ENCODE data around the gene PLEK. TPM values are rescaled to one million over a fixed set of nuclear protein-coding genes. Genes with fewer than 3 reads are reported as not detected.
"Not testable (repeated sequence)": the region's sequence is repeated elsewhere in the genome, so short reads cannot be mapped to it uniquely, and the experiment has no call there.

Gene PLEK
- total RNA-seq, 1 donor = not detected

DNA sequence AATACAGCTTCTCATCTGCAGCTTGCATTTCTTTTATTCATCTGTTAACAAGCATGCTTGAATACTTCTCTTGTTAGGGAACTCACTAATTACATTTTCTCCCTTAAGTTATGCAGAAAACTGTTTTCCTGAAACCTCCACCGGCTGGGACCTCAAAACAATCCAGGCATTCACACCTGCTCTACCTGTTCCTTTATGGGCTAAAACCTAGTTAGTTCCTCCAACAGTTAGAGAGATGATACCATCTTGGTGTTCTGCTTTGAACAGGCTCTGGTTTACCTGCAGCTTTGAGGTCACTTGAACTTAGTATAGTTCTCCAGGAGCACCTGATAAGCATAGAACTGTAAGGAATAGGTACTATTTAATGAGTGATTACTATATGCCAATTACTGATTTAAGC is 6.1 kb downstream of the PLEK start:
- DNase-seq (ENCODE audit: low read depth) = no peak
- no peak overlapping the region for H3K4me3 ChIP-seq (ENCODE audit: low read depth, low read length)

DNA sequence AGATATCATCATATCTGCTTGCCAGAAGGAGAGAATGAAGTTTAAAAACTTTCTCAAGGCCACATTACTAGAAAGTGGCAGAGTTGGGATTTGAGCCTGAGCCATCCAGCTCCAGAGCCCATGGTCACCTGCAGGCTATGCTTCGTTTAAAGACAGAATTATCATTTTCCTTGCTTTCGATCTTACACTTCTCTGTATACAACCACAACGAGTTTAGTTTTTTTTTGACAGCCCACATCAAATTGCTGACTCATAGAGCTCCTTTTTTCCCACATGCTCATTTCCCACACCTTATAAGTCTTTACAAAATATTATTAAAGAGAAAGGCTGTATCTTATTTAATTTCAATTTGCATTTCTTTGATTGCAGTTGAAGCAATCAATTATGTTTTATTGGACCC is 6.5 kb downstream of the PLEK start:
- H3K4me3 ChIP-seq (ENCODE audit: low read depth, low read length) = no peak overlapping the region
- TF ChIP-seq, protein P1, sequence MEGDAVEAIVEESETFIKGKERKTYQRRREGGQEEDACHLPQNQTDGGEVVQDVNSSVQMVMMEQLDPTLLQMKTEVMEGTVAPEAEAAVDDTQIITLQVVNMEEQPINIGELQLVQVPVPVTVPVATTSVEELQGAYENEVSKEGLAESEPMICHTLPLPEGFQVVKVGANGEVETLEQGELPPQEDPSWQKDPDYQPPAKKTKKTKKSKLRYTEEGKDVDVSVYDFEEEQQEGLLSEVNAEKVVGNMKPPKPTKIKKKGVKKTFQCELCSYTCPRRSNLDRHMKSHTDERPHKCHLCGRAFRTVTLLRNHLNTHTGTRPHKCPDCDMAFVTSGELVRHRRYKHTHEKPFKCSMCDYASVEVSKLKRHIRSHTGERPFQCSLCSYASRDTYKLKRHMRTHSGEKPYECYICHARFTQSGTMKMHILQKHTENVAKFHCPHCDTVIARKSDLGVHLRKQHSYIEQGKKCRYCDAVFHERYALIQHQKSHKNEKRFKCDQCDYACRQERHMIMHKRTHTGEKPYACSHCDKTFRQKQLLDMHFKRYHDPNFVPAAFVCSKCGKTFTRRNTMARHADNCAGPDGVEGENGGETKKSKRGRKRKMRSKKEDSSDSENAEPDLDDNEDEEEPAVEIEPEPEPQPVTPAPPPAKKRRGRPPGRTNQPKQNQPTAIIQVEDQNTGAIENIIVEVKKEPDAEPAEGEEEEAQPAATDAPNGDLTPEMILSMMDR (IDR thresholded peaks at IDR 0.05; ENCODE audit: insufficient read depth, low read depth, low read length) = no peak
- no peak for DNase-seq (ENCODE audit: low read depth)

More for the DNA sequence above, 6.1 kb downstream of the PLEK start:
- TF ChIP-seq, protein P1 (IDR thresholded peaks at IDR 0.05; ENCODE audit: insufficient read depth, low read depth, low read length) = no peak

DNA sequence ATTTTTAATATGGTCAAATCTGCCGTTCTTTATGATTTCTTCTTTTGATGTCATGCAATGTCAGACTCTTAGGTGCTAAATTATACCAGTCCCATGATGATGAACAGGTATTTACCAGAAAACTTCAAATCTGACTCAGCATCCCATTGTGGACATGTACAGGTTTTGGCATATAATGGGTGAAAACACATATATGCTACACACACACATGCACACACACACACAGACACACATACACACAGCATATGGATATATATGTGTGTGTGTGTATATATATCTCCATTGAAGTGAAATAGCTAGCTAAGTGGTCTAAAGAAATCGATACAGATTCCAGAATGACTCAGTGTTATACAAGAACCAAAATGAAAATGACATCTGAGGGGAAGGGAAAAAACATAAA is 7.4 kb downstream of the PLEK start:
- TF ChIP-seq, protein P1 (IDR thresholded peaks at IDR 0.05; ENCODE audit: insufficient read depth, low read depth, low read length) = no peak
- H3K4me3 ChIP-seq (ENCODE audit: low read depth, low read length) = no peak overlapping the region
- no peak for DNase-seq (ENCODE audit: low read depth)

DNA sequence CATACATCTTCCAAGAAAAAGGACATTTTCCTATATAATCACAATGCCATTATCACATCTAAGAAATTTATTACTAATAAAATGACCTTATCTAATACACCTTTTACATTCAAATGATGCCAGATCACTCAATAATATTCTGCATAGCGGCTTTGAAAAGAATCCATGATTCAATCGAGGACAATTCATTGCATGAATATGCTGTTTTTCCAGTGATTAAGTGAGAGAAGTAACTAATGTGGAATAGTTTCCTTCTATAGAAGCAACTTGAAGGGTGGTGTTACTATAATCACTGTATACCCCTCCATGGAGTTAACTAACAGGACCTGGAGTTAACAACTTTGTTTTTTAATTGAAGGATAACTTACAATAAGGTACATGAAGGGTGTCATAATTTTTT is 9.1 kb downstream of the PLEK start:
- H3K4me3 ChIP-seq (ENCODE audit: low read depth, low read length) = no peak overlapping the region
- TF ChIP-seq, protein P1 (IDR thresholded peaks at IDR 0.05; ENCODE audit: insufficient read depth, low read depth, low read length) = no peak
- DNase-seq (ENCODE audit: low read depth) = no peak

DNA sequence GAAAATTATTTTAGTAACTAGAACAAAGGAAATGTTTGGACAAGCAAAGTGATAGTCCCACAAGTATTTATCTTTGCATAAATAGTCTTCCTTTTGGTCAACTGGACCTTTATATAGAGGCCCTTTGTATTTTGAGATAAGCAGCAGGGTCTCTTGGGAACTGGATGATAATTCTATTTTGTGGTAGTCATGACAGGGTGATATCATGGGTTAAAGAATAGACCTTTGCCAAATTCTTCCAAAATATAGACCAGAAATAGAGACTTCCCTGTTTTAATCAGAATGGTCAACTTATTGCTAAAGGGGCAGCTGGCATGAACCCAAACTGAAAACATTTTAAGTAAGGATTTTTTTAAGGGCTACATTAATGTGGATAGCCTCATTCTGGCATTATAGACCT is 10.5 kb downstream of the PLEK start:
- TF ChIP-seq, protein P1 (IDR thresholded peaks at IDR 0.05; ENCODE audit: insufficient read depth, low read depth, low read length) = no peak
- DNase-seq (ENCODE audit: low read depth) = no peak
- no peak overlapping the region for H3K4me3 ChIP-seq (ENCODE audit: low read depth, low read length)

DNA sequence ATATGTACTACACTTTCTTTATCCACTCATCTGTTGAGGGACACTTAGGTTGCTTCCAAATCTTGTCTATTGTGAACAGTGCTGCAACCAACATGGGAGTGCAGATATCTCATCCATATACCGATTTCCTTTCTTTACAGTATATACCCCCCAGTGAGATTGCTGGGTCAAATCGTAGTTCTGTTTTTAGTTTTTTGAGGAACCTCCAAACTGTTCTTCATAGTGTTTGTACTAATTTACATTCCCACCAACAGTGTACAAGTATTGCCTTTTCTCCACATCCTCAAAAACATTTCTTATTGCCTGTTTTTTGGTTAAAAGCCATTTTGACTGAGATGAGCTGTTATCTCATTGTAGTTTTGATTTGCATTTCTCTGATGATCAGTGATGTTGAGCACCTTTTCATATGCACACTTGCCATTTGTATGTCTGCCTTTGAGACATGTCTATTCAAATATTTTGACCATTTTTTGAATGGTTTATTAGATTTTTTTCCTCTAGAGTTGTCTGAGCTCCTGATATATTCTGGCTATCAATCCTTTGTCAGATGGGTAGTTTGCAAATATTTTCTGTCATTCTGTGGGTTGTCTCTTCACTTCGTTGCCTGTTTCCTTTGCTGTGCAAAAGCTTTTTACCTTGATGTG is 12.2 kb downstream of the PLEK start:
- no peak for DNase-seq (ENCODE audit: low read depth)
- TF ChIP-seq, protein P1 (IDR thresholded peaks at IDR 0.05; ENCODE audit: insufficient read depth, low read depth, low read length) = no peak
- no peak overlapping the region for H3K4me3 ChIP-seq (ENCODE audit: low read depth, low read length)

DNA sequence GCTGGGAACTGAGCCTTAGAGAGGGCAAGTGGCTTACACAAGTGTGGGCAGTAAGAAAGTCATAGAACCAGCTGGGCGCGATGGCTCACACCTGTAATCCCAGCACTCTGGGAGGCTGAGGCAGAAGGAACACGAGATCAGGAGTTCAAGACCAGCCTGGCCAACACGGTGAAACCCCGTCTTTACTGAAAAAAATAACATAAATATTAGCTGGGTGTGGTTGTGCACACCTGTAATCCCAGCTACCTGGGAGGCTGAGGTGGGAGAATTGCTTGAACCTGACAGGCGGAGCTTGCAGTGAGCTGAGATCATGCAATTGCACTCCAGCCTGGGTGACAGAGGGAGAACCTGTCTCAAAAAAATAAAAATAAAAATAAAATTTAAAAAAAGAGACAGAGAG is 13.7 kb downstream of the PLEK start:
- not testable (repeated sequence) for H3K4me3 ChIP-seq (ENCODE audit: low read depth, low read length); DNase-seq (ENCODE audit: low read depth)
